GM23248 (cell line): ENCODE results near the gene SEMA6D. TPM values are rescaled to one million over a fixed set of nuclear protein-coding genes. Genes with fewer than 3 reads are reported as not detected.

Experiments used
- DNase-seq: peaks from one replicate; pipeline ENCODE4 v3.0.0-alpha.2; 2015
- H2AFZ ChIP-seq: fragments of 200-600 bp; sonication (generic); 2 replicates; pipeline ENCODE4 v1.6.1; 2016; ENCODE audit warnings: antibody characterized with exemption
- H3F3A ChIP-seq: fragments of 200-600 bp; sonication (generic); 2 replicates; pipeline ENCODE4 v1.6.1; 2016; ENCODE audit warnings: mild to moderate bottlenecking, antibody characterized with exemption, mixed run types; ENCODE audit not compliant: insufficient read depth
- H3K27ac ChIP-seq: fragments of 200-600 bp; sonication (generic); 2 replicates; pipeline ENCODE4 v1.5.1; 2016; ENCODE audit warnings: mild to moderate bottlenecking
- H3K27me3 ChIP-seq: fragments of 200-600 bp; sonication (generic); replicated peaks from 2 replicates; pipeline ENCODE4 v1.6.1; 2016; ENCODE audit warnings: mild to moderate bottlenecking; ENCODE audit not compliant: insufficient read depth
- H3K36me3 ChIP-seq: fragments of 200-600 bp; sonication (generic); 2 replicates; pipeline ENCODE4 v1.6.1; 2016; ENCODE audit warnings: low read depth, mild to moderate bottlenecking
- H3K4me1 ChIP-seq: fragments of 200-600 bp; sonication (generic); 2 replicates; pipeline ENCODE4 v1.6.1; 2016; ENCODE audit warnings: mild to moderate bottlenecking; ENCODE audit not compliant: insufficient read depth
- H3K4me2 ChIP-seq: fragments of 200-600 bp; sonication (generic); one replicate; pipeline ENCODE4 v1.6.1; 2016; ENCODE audit warnings: mild to moderate bottlenecking; ENCODE audit not compliant: unreplicated experiment
- H3K4me3 ChIP-seq: fragments of 200-600 bp; sonication (generic); 2 replicates; pipeline ENCODE4 v1.5.1; 2016; ENCODE audit warnings: mild to moderate bottlenecking
- H3K79me2 ChIP-seq: fragments of 200-600 bp; sonication (generic); 2 replicates; pipeline ENCODE4 v1.6.1; 2016; ENCODE audit warnings: mild to moderate bottlenecking; ENCODE audit not compliant: insufficient read depth
- H3K9ac ChIP-seq: fragments of 200-600 bp; sonication (generic); 2 replicates; pipeline ENCODE4 v1.6.1; 2016; ENCODE audit warnings: mild to moderate bottlenecking
- H3K9me2 ChIP-seq: fragments of 200-600 bp; sonication (generic); 2 replicates; pipeline ENCODE4 v1.6.1; 2016; ENCODE audit warnings: mixed run types, mild to moderate bottlenecking, moderate library complexity; ENCODE audit not compliant: insufficient read depth
- H3K9me3 ChIP-seq: fragments of 200-600 bp; sonication (generic); one replicate; pipeline ENCODE4 v1.6.1; 2017; ENCODE audit warnings: low read depth
- H4K20me1 ChIP-seq: fragments of 200-600 bp; sonication (generic); 2 replicates; pipeline ENCODE4 v1.6.0; 2016; ENCODE audit not compliant: insufficient read depth
- EZH2 ChIP-seq: fragments of 200-600 bp; sonication (generic); IDR thresholded peaks from 2 replicates; pipeline ENCODE4 v1.6.1; 2018; ENCODE audit warnings: antibody characterized with exemption, mild to moderate bottlenecking; ENCODE audit not compliant: insufficient read depth, poor library complexity, severe bottlenecking
- EZH2phosphoT487 ChIP-seq: fragments of 200-600 bp; sonication (generic); IDR thresholded peaks from 2 replicates; pipeline ENCODE4 v1.6.1; 2018; ENCODE audit warnings: antibody characterized with exemption, moderate library complexity, mild to moderate bottlenecking, low read depth; ENCODE audit not compliant: insufficient read depth
- WGBS, 2 experiments: methylation state at CpG; one replicate each; pipeline ENCODE4 v1.1.6; 2015 to 2017; ENCODE audit warnings: low lambda C conversion rate in 2 of 2, low coverage in 1 of 2; ENCODE audit errors: missing lambda C conversion rate in 2 of 2; 5-methylcytosine and 5-hydroxymethylcytosine counted together
- in situ Hi-C: fragments of 300-500 bp; cut with MboI; formaldehyde crosslinking; loops from 2 replicates; pipeline ENCODE4 v1.15.0; 2020
- polyA plus RNA-seq: library from polyadenylated mRNA; unstranded; fragments of >200 nt; fragmentation: Nextera tagmentation; extraction: Ambion mirVana; gene quantifications from 2 replicates; pipeline ENCODE4 v1.2.1, GENCODE V29; 2016
- total RNA-seq: library from RNA; depleted of rRNA; stranded (reverse); fragments of >200 nt; shearing (Covaris generic); gene quantifications from 2 replicates; pipeline ENCODE4 v1.2.3, GENCODE V29; 2014

Gene SEMA6D
- total and polyA plus RNA-seq, 2 experiments from 2014 or later, result 0.86 to 1.4 TPM

DNA sequence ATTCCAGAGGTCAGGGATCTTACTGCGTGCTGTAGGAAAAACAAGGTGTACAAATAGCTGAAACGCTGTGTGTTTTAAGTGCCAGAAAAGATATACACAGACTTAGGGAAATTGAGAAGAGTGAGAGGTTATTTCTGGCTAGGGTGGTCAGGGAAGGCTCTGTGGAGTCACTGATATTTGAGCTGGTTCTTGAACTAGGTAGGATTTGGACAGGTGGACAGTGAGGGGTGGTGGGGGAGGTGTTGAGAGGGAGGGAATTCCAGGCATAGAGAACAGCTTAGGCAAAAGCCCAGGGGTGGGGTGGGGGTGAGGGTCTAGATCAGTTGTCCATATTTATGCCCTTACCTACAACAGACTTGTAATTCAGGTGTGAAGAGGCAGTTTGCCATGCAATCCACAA is 7.0 kb downstream of the SEMA6D start:
- H3K4me2 ChIP-seq, result no peak overlapping the region
- in situ Hi-C loops, result no loop called here
- DNase-seq, result no peak
- no peak for TF ChIP-seq EZH2phosphoT487
- TF ChIP-seq EZH2, result no peak
- H3K27me3 ChIP-seq, result no peaks in the 10 kb centered on the region
- H3K9me3 ChIP-seq, result no peaks in the 10 kb centered on the region
- no peak overlapping the region for H3K9ac ChIP-seq
- no peaks in the 10 kb centered on the region for H3K36me3 ChIP-seq
- H3K4me3 ChIP-seq, result no peak overlapping the region
- H3K27ac ChIP-seq, result no peak overlapping the region
- 94 to 98% methylated on average over 2 of the region's 2 CpGs for WGBS, 2 experiments
- no peak overlapping the region for H2AFZ ChIP-seq
- peaks cover 5% of the 10 kb centered on the region for H3F3A ChIP-seq
- no peaks in the 10 kb centered on the region for H3K9me2 ChIP-seq
- H4K20me1 ChIP-seq, result no peaks in the 10 kb centered on the region
- H3K4me1 ChIP-seq, result 0 out of 2 replicates have a peak, but pooled peaks cover 5% of the 10 kb centered on the region
- H3K79me2 ChIP-seq, result no peaks in the 10 kb centered on the region

DNA sequence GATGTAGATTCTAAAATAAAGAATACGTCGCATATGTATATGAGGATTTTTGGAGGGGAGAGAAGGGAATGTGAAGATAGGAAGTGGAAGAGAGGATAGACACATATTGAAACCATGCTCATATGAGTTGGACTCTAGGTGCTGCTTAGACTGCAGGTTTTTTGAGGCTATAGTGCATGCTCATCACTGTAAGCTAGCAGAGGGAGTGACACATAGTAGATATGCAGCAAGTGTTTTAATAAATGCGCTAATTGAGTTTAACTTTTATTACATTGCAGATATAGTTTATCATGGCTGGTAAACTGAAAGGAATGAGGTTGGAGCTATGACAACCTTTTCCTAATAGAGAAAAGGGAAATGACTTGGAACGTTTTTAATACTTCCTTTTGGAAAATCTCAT is 7.7 kb downstream of the SEMA6D start:
- Histone ChIP-seq H3K27me3 (no peaks in the 10 kb centered on the region), H3K9me2 (no peaks in the 10 kb centered on the region), H2AFZ (no peak overlapping the region), H3K79me2 (no peaks in the 10 kb centered on the region), H3K4me2 (no peak overlapping the region), H3K27ac (no peak overlapping the region), H3K4me3 (no peak overlapping the region), H3F3A (peaks cover 5% of the 10 kb centered on the region), H3K36me3 (no peaks in the 10 kb centered on the region), H3K4me1 (0 out of 2 replicates have a peak, but pooled peaks cover 5% of the 10 kb centered on the region), H3K9ac (no peak overlapping the region), H4K20me1 (no peaks in the 10 kb centered on the region), H3K9me3 (no peaks in the 10 kb centered on the region)
- no peak for TF ChIP-seq EZH2
- 80 to 84% methylated on average over 4 of the region's 4 CpGs for WGBS, 2 experiments
- DNase-seq, result no peak
- in situ Hi-C loops, result loop anchor here (25.0 kb wide), 1 partner anchor 562 kb away; no protein-coding TSS in a partner anchor

DNA sequence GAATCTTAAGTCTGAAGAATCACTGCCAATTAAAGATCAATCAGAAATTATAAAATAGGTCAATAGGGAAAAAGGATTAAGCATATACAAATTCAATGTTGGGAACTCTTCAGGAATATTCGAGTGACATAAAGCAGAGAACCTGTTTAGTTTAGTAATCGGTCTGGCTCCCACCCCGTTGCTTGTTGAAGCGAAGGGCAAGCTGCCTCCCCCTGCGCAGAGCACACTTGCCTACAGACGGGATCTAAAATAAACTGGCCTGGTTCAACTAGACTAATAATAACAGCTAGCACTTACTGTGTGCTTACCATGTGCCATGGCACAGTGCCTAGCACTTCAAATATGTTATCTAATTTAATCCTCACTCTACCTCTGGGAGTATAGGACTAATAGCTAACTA is 8.6 kb downstream of the SEMA6D start:
- DNase-seq, result no peak
- no peaks in the 10 kb centered on the region for H4K20me1 ChIP-seq
- 79 to 83% methylated on average over 6 of the region's 6 CpGs for WGBS, 2 experiments

GRCh38 chr15:47726399-47726823 is 9.1 kb downstream of the SEMA6D start:
- TF ChIP-seq EZH2phosphoT487 (no peak), EZH2 (no peak)
- Histone ChIP-seq H4K20me1 (no peaks in the 10 kb centered on the region), H3K9ac (no peak overlapping the region), H3K27me3 (no peaks in the 10 kb centered on the region), H3K36me3 (no peaks in the 10 kb centered on the region), H3F3A (no peaks in the 10 kb centered on the region), H3K4me1 (0 out of 2 replicates have a peak, but pooled peaks cover 5% of the 10 kb centered on the region), H3K9me3 (no peaks in the 10 kb centered on the region), H3K4me2 (no peak overlapping the region), H2AFZ (no peak overlapping the region), H3K9me2 (no peaks in the 10 kb centered on the region), H3K27ac (no peak overlapping the region), H3K79me2 (no peaks in the 10 kb centered on the region), H3K4me3 (no peak overlapping the region)
- in situ Hi-C loops, result loop anchor here (25.0 kb wide), 1 partner anchor 561 kb away; no protein-coding TSS in a partner anchor
- no peak for DNase-seq
- 24 to 40% methylated on average over 1 of the region's 1 CpG for whole genome bisulfite sequencing, 2 experiments

More for the DNA sequence above, 8.6 kb downstream of the SEMA6D start:
- Histone ChIP-seq H3K36me3 (no peaks in the 10 kb centered on the region), H2AFZ (no peak overlapping the region), H3F3A (no peaks in the 10 kb centered on the region; the same call in 1 of the 2 replicates), H3K27me3 (no peaks in the 10 kb centered on the region), H3K9ac (no peak overlapping the region), H3K4me3 (no peak overlapping the region), H3K79me2 (no peaks in the 10 kb centered on the region), H3K9me3 (no peaks in the 10 kb centered on the region), H3K4me1 (0 out of 2 replicates have a peak, but pooled peaks cover 5% of the 10 kb centered on the region), H3K4me2 (no peak overlapping the region), H3K9me2 (no peaks in the 10 kb centered on the region), H3K27ac (no peak overlapping the region)
- in situ Hi-C loops, result loop anchor here (25.0 kb wide), 1 partner anchor 561 kb away; no protein-coding TSS in a partner anchor
- no peak for TF ChIP-seq EZH2phosphoT487
- no peak for TF ChIP-seq EZH2
